Fibroblast of the aortic adventitia (primary cell): ENCODE data around the gene GAS7. TPM values are rescaled to one million over a fixed set of nuclear protein-coding genes. Genes with fewer than 3 reads are reported as not detected.

Experiments used
- DNase-seq: peaks from one replicate; pipeline ENCODE4 v3.0.0-alpha.2; 2010; ENCODE audit warnings: low read depth
- H3K4me3 ChIP-seq: 2 replicates; pipeline ENCODE4 v1.5.1; 2011; ENCODE audit warnings: low read depth, mild to moderate bottlenecking, control low read depth, low read length, moderate library complexity
- total RNA-seq: library from RNA; depleted of rRNA; stranded (reverse); fragments of >200 nt; gene quantifications from 2 replicates; pipeline ENCODE4 v1.2.3, GENCODE V29; 2012; ENCODE audit warnings: low replicate concordance
- TF ChIP-seq, protein P1 (sequence below): IDR thresholded peaks from 2 replicates; pipeline ENCODE4 v1.5.1; 2011; ENCODE audit warnings: mild to moderate bottlenecking, low read length, control low read depth, inconsistent platforms; ENCODE audit not compliant: insufficient read depth

Gene GAS7
- total RNA-seq, 1 donor: 7.0 TPM

DNA sequence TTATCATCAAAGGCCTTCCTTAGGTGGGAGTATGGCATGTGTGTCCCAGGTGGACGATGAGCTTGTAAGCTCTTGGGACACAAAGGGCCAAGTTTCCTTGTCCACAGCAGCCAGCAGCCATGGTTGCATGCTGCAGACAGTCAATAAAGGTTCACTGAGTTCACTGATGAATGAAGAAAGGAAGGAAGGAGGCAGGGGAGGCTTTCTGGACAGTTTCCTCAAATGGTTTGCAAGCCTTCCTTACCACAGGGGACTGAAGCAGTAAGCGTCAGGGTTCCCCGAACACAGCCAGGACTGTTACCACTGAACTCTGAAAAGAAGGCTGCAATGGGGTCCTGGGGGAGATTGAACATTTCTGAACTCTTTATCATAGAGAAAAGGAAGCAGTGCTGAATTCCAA is 111.1 kb downstream of the GAS7 start:
- H3K4me3 ChIP-seq: no peak overlapping the region
- TF ChIP-seq, protein P1, sequence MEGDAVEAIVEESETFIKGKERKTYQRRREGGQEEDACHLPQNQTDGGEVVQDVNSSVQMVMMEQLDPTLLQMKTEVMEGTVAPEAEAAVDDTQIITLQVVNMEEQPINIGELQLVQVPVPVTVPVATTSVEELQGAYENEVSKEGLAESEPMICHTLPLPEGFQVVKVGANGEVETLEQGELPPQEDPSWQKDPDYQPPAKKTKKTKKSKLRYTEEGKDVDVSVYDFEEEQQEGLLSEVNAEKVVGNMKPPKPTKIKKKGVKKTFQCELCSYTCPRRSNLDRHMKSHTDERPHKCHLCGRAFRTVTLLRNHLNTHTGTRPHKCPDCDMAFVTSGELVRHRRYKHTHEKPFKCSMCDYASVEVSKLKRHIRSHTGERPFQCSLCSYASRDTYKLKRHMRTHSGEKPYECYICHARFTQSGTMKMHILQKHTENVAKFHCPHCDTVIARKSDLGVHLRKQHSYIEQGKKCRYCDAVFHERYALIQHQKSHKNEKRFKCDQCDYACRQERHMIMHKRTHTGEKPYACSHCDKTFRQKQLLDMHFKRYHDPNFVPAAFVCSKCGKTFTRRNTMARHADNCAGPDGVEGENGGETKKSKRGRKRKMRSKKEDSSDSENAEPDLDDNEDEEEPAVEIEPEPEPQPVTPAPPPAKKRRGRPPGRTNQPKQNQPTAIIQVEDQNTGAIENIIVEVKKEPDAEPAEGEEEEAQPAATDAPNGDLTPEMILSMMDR: no peak
- no peak for DNase-seq

DNA sequence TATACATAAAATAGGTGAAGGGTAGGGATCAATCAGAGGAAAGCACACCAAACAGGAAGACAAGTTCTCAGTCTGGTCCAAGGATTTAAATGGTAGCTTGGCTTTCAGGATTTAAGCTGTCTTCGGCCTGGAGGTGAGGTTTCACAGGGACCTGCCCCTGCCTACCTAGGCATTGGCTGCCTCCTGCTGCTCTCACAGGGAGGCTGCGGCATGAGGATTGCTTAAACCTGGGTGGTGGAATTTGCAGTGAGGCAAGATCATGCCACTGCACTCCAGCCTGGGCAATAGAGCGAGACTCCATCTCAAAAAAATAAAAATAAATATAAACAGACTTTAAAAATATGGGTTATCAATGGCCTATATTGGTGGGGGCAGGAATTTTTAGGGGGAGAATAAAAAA is 114.5 kb downstream of the GAS7 start:
- no peak for DNase-seq
- H3K4me3 ChIP-seq: no peak overlapping the region
- TF ChIP-seq, protein P1: no peak

DNA sequence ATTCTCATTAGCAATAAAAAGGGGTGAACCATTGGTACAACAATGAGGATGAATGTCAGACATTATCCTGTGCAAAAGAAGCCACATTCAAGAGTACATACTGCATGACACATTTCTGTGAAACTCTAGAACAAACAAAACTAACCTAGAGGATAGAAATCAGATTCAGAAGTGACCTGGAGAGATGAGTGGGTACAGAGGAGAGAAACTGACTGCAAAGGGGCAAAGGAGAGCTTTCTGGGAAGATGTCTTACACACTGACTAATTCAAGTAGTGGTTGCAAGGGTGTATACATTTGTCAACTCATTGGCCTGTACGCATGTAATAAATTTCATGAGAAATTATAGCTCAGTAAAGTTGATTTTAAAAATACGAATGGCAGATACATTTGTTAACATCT is 115.6 kb downstream of the GAS7 start:
- TF ChIP-seq, protein P1: no peak
- DNase-seq: no peak
- no peak overlapping the region for H3K4me3 ChIP-seq

DNA sequence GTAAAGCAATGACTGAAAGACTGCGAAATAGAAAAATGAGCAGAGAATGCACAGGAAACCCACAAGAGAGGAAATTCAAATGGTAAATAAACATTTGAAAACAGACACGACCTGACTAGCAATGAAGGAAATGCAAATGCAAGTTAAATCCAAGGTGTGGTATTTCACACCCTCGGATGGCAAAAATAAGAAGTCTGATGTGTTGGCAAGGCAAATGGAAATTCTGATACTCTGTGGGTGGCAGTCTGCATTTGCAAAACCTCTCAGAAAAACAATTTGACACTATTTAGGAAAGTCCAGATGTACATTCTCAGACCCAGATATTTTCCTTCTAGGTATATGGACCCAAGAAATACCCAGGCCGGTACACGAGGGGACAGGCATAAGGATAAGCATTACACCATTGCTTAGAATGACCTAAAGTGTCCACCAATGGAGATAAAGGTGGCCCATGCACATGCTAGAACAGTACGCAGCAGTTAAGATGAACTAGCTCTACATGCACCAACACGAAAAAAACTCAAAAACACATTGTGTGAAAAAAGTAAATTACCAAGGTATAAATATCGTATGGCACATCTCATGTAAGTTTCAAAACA is 116.7 kb downstream of the GAS7 start:
- H3K4me3 ChIP-seq: no peak overlapping the region
- TF ChIP-seq, protein P1: no peak
- DNase-seq: no peak

DNA sequence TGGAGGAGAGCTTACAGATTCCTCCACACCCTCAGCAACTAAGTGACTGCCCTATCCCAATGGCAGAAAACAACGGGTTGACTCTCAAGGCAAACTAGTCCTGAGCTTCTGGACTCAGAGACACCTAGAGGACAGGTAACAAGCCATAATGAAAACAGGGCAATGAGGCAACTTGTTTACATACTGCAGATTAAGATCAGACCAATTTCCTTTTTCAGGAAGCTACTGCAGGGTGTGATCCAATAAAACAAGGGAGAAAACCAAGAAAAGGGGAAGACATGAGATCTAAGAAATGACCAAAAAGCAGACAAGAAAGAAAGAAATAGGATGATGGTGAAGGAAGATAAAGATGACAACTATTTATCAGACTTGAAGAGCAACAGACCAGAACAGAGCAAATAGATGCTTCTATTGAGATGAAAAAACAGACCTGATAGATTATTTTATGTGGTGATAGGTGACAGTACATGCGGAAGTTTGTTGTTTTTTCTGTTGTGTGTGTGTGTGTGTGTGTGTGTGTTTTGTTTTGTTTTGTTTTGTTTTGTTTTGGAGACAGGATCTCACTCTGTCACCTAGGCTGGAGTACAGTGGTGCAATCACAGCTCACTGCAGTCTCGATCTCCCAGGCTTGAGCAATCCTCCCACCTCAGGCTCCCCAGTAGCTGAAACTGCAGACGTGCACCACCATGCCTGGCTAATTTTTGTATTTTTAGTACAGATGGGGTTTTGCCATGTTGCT is 120.7 kb downstream of the GAS7 start:
- TF ChIP-seq, protein P1: no peak
- DNase-seq: no peak
- no peak overlapping the region for H3K4me3 ChIP-seq

DNA sequence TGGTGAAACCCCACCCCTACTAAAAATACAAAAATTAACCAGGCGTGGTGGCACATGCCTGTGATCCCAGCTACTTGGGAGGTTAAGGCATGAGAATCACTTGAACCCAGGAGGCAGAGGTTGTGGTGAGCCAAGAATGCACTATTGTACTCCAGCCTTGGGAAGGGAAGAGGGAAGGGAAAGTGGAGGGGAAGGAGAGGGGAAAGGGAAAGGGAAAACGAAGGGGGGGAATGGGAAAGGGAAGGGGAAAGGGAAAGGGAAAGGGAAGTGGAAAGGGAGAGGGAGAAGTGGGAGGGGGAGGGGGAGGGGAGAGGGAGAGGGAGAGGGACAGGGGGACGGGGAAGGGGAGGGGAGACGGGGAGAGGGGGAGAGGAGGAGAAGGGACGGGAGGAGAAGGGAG is 122.5 kb downstream of the GAS7 start:
- no peak overlapping the region for H3K4me3 ChIP-seq
- TF ChIP-seq, protein P1: no peak
- no peak for DNase-seq
